22Rv1 (cell line): ENCODE data around the gene NFASC.

Experiments used
- H3K27ac ChIP-seq: fragments of 450-650 bp; 2 replicates; pipeline ENCODE4 v1.5.1; 2017
- ZFX ChIP-seq: fragments of 450-650 bp; IDR thresholded peaks from 2 replicates; pipeline ENCODE4 v1.6.1; 2017; ENCODE audit warnings: antibody characterized with exemption, borderline replicate concordance
- TF ChIP-seq, protein P1 (sequence below): fragments of 450-650 bp; IDR thresholded peaks from 2 replicates; pipeline ENCODE4 v1.5.1; 2017; ENCODE audit warnings: mild to moderate bottlenecking

The NFASC gene

DNA sequence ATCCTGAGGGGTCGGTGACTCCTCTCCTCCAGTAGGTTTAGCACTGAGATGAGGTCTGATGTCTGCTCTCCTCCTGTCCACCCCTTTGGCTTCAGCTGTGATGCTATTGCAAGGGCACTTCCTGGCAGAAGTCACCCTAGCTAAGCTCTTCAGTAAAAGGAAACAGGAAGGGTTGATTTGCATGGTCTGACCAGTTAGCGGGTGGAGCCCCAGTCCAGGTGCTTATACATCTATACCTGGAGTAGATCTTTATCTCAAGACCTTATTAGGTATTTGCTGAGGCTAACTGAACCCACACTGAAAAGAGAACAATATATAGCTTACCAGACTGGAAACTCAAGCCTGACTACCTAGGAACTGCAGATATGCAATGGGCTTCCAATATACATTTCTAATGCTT is 28.9 kb upstream of the NFASC start:
- TF ChIP-seq, protein P1, sequence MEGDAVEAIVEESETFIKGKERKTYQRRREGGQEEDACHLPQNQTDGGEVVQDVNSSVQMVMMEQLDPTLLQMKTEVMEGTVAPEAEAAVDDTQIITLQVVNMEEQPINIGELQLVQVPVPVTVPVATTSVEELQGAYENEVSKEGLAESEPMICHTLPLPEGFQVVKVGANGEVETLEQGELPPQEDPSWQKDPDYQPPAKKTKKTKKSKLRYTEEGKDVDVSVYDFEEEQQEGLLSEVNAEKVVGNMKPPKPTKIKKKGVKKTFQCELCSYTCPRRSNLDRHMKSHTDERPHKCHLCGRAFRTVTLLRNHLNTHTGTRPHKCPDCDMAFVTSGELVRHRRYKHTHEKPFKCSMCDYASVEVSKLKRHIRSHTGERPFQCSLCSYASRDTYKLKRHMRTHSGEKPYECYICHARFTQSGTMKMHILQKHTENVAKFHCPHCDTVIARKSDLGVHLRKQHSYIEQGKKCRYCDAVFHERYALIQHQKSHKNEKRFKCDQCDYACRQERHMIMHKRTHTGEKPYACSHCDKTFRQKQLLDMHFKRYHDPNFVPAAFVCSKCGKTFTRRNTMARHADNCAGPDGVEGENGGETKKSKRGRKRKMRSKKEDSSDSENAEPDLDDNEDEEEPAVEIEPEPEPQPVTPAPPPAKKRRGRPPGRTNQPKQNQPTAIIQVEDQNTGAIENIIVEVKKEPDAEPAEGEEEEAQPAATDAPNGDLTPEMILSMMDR, result no peak
- TF ChIP-seq ZFX, result no peak
- H3K27ac ChIP-seq, result peak overlapping the region; percentile 37; the same call in 1 of the 2 replicates

DNA sequence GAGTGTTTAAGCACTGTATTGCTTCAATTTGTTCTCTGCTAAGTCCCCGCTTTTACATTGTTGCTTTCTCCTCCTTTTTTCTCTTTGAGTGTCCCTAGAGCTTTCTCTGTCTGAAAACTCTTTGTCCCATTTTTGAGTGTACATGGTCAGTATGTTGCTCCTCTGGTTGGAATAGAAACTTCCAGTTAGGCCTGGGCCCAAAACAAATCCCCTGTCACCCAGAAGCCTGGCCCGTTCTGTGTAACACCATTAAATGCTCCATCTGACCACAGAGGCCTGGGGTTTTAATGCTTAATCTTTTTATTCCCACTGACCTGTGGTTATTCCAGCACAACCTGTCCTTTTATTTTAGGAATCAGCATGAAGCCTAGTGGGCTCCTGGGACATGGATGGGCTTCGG is 28.3 kb upstream of the NFASC start:
- peak overlapping the region; percentile 37; the same call in 1 of the 2 replicates for H3K27ac ChIP-seq
- TF ChIP-seq ZFX, result no peak

DNA sequence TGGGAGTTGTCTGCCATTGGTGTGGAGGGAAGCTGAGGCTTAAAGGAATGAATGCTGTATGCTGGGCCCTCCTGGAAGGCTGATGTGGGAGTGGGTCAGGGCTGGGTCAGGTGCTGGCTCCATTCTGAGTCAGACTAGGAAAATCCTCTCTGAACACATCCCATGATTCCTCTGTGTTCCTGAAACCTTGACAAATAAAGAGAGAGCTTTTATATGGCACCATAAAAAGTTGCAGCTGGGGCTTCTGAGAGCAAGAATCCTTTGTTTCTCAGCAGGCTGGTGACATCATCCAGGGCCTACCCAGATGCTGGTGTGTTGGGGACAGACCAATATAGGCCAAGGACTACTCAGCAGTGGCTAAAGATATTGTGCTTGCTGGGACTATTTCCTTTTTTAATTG is 27.8 kb upstream of the NFASC start:
- H3K27ac ChIP-seq, result peak overlapping the region; percentile 37; the same call in 1 of the 2 replicates
- TF ChIP-seq, protein P1, result no peak
- no peak for TF ChIP-seq ZFX

DNA sequence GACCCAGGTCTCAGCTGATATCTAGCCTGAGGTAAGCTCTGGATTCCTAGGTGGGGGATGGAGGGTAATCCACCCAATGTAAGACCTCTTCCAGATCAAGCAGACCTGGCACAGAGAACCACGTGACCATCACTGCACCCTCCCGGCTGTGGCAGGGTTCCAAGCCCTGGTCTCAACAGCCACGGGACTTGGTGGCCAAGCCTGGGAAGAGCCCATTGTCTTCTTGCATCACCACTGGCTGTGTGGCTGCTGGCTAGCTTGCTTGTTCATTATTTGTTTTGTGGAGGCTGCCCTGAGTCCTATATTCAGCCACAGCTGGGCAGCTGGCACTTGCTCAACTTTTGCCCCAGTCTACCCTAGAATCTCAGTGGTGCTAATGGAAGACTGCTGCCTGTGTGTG is 24.1 kb upstream of the NFASC start:
- TF ChIP-seq, protein P1, result no peak
- TF ChIP-seq ZFX, result no peak
- H3K27ac ChIP-seq, result no peak overlapping the region

DNA sequence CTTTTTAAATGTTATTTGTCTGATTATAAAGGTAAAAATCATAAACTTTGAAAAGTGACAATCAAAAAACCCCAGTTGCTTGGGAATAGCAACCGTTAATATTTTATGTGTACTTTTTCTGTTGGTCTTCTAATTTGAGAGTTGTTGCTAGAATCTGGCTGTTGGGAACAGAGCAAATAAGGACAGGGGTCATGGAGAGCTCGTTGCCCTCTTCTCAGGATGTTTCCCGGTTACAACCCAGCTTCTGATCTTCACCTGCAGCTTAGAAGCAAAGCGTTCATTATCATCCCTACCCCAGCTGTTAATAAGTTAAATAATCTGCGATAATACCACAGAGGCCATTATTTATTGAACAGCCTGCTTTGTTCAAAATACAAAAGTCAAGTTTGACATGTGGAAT is 22.1 kb upstream of the NFASC start:
- TF ChIP-seq, protein P1, result no peak
- no peak for TF ChIP-seq ZFX
- no peak overlapping the region for H3K27ac ChIP-seq

DNA sequence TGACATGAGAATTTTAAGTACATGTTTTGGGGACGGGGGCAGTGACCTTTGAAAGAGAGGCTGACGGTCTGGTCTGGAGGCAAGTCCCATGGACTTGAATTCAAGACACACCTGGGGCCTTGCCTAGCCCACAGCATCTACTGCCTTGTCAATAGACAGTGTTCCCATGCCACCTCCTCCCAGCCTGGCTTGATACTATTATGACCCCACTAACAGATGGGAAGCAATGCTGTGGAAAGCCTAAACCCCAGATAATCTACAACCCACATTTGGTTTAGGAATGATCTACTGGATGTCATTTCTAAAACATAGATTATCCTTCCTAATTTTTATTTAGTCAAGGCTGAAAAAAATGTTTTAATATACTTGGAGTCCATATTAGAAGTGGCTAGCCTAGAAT is 17.8 kb upstream of the NFASC start:
- H3K27ac ChIP-seq, result no peak overlapping the region
- TF ChIP-seq ZFX, result no peak
- TF ChIP-seq, protein P1, result no peak

DNA sequence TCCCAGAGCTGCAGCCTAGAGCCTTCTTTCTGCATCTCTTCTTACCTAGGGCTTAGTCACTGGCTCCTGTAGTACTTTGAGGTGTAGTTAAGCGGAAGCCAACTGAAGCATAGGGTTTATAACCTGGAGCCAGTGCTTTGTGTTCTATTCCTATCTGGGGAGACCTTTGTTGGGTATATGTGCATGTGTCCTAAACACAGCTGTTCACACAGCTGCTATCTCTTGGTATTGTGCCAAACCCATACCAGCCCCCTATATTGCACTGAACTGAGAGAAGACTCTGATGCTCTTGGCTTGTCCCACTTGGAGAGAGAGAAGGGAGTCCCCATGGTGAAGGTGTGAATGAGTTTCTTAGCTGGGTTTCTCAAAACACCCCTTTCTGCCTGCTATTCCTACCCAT is 17.2 kb upstream of the NFASC start:
- no peak overlapping the region for H3K27ac ChIP-seq
- TF ChIP-seq, protein P1, result no peak
- no peak for TF ChIP-seq ZFX

DNA sequence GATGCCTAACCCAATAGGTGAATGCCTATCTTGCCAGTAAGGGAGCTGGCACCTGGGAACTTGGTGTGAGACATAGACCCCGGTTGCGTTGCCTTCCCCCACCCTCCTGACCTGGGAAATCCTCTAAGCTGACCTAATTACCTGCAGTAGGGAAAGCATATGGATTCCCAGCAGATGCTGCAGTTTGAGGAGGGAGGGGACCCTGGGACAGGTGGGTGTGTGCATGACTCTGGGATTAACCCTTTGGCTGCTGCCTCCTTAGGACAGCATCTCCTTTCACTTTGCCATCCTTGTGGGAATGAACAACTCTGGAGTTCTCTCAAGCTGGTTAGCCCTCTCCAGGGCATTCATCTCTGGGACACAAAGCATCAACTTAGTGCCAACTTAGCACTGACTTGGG is 16.4 kb upstream of the NFASC start:
- TF ChIP-seq, protein P1, result no peak
- TF ChIP-seq ZFX, result no peak
- no peak overlapping the region for H3K27ac ChIP-seq
